Measurements from ENCODE around the gene KRTAP10-4.
A peak's percentile ranks its signal among the peaks of the same experiment; 100 is the strongest.

The KRTAP10-4 gene

GRCh38 chr21:44573630-44574456 is at the start of gene KRTAP10-4:
Gene KRTAP10-4, plus strand, starts transcription at chr21:44573729. Its CDS starts 30 bp downstream, at chr21:44573759.
- DNase-seq = peak in 1 of 2 experiments; percentile 25

GRCh38 chr21:44524414-44525371 is 48.8 kb upstream of the KRTAP10-4 start:
- no peak for DNase-seq

- no peak for DNase-seq
Measured at GRCh38 chr21:44525391-44526095, 48.0 kb upstream of the KRTAP10-4 start.

GRCh38 chr21:44526096-44526997 is 47.2 kb upstream of the KRTAP10-4 start:
- no peak for DNase-seq

GRCh38 chr21:44527156-44527982 is 46.2 kb upstream of the KRTAP10-4 start:
- DNase-seq = no peak

GRCh38 chr21:44527983-44528633 is 45.4 kb upstream of the KRTAP10-4 start:
- DNase-seq = no peak

GRCh38 chr21:44528634-44528995 is 44.9 kb upstream of the KRTAP10-4 start:
- DNase-seq = no peak

GRCh38 chr21:44529011-44529421 is 44.5 kb upstream of the KRTAP10-4 start:
- no peak for DNase-seq

- DNase-seq = no peak
Measured at GRCh38 chr21:44529503-44530125, 43.9 kb upstream of the KRTAP10-4 start.

- peak in 1 of 2 experiments; percentile 71 for DNase-seq
Measured at GRCh38 chr21:44530221-44530902, 43.2 kb upstream of the KRTAP10-4 start.

GRCh38 chr21:44530903-44531605 is 42.5 kb upstream of the KRTAP10-4 start:
- DNase-seq = no peak

GRCh38 chr21:44531606-44532564 is 41.6 kb upstream of the KRTAP10-4 start:
- DNase-seq = peak; percentile 74 to 87

- DNase-seq = peak in 1 of 2 experiments; percentile 58
Measured at GRCh38 chr21:44532712-44533111, 40.8 kb upstream of the KRTAP10-4 start.

GRCh38 chr21:44533121-44533890 is 40.2 kb upstream of the KRTAP10-4 start:
- DNase-seq = no peak

- no peak for DNase-seq
Measured at GRCh38 chr21:44533891-44534627, 39.5 kb upstream of the KRTAP10-4 start.

- no peak for DNase-seq
Measured at GRCh38 chr21:44534688-44535087, 38.8 kb upstream of the KRTAP10-4 start.
